HepG2 (cell line): ENCODE data around the gene UBE2O. TPM values are rescaled to one million over a fixed set of nuclear protein-coding genes. Genes with fewer than 3 reads are reported as not detected.

Experiments used
- AKAP8 ChIP-seq: sonication (generic); formaldehyde crosslinking; IDR thresholded peaks from 2 replicates; pipeline ENCODE4 v1.5.1; 2020; ENCODE audit warnings: mild to moderate bottlenecking, missing genetic modification reagents
- FOXP4 ChIP-seq: sonication (generic); formaldehyde crosslinking; IDR thresholded peaks from 2 replicates; pipeline ENCODE4 v1.4.0; 2020; ENCODE audit warnings: missing genetic modification reagents
- KMT2B ChIP-seq: IDR thresholded peaks from 2 replicates; pipeline ENCODE4 v1.6.1; 2016; ENCODE audit warnings: missing genetic modification reagents, missing compliant biosample characterization
- PCBP2 ChIP-seq: fragments of 200-400 bp; formaldehyde crosslinking; optimal IDR thresholded peaks from 2 replicates; pipeline ENCODE3; 2018; ENCODE audit warnings: low read length, low read depth; ENCODE audit not compliant: poor library complexity, severe bottlenecking
- PHB2 ChIP-seq: fragments of 450-650 bp; IDR thresholded peaks from 2 replicates; pipeline ENCODE4 v1.6.1; 2018; ENCODE audit not compliant: partially characterized antibody
- PTBP1 ChIP-seq: fragments of 200-400 bp; formaldehyde crosslinking; IDR thresholded peaks from 2 replicates; pipeline ENCODE4 v1.6.1; 2018; ENCODE audit warnings: low read length, low read depth; ENCODE audit not compliant: poor library complexity, severe bottlenecking
- RBAK ChIP-seq: sonication (generic); formaldehyde crosslinking; IDR thresholded peaks from 2 replicates; pipeline ENCODE4 v1.5.1; 2020; ENCODE audit warnings: mild to moderate bottlenecking, missing genetic modification reagents
- RERE ChIP-seq: IDR thresholded peaks from 2 replicates; pipeline ENCODE4 v1.6.1; 2016; ENCODE audit warnings: low read depth, missing genetic modification reagents, missing compliant biosample characterization
- SNRNP70 ChIP-seq: fragments of 200-400 bp; formaldehyde crosslinking; IDR thresholded peaks from 2 replicates; pipeline ENCODE4 v1.6.1; 2017; ENCODE audit warnings: mild to moderate bottlenecking, low read depth, low read length, moderate library complexity
- SUZ12 ChIP-seq: fragments of 150-350 bp; IDR thresholded peaks from 2 replicates; pipeline ENCODE4 v1.6.1; 2014; ENCODE audit warnings: low read depth, low read length
- TBX2 ChIP-seq: sonication (generic); formaldehyde crosslinking; IDR thresholded peaks from 2 replicates; pipeline ENCODE4 v1.5.0; 2020; ENCODE audit warnings: missing genetic modification reagents, mild to moderate bottlenecking, borderline replicate concordance
- XBP1 ChIP-seq: sonication (generic); formaldehyde crosslinking; IDR thresholded peaks from 2 replicates; pipeline ENCODE4 v1.5.0; 2020; ENCODE audit warnings: missing genetic modification reagents
- ZKSCAN8 ChIP-seq: IDR thresholded peaks from 2 replicates; pipeline ENCODE4 v1.6.1; 2016; ENCODE audit warnings: borderline replicate concordance, missing genetic modification reagents, missing compliant biosample characterization
- ZNF326 ChIP-seq: sonication (generic); formaldehyde crosslinking; IDR thresholded peaks from 2 replicates; pipeline ENCODE4 v1.4.0; 2020; ENCODE audit warnings: missing genetic modification reagents, borderline replicate concordance
- ZNF543 ChIP-seq: sonication (generic); formaldehyde crosslinking; IDR thresholded peaks from 2 replicates; pipeline ENCODE4 v1.4.0; 2020; ENCODE audit warnings: mild to moderate bottlenecking, missing genetic modification reagents
- ZNF672 ChIP-seq: sonication (generic); formaldehyde crosslinking; IDR thresholded peaks from 2 replicates; pipeline ENCODE4 v1.8.1; 2022; ENCODE audit warnings: missing genetic modification reagents
- ZNF850 ChIP-seq: sonication (generic); formaldehyde crosslinking; conservative IDR thresholded peaks from 2 replicates; pipeline ENCODE4 v1.9.0; 2021; ENCODE audit warnings: mild to moderate bottlenecking, missing genetic modification reagents
- ZSCAN12 ChIP-seq: sonication (generic); formaldehyde crosslinking; IDR thresholded peaks from 2 replicates; pipeline ENCODE4 v1.9.0; 2021; ENCODE audit warnings: mild to moderate bottlenecking, missing genetic modification reagents
- ZSCAN29 ChIP-seq: sonication (generic); formaldehyde crosslinking; conservative IDR thresholded peaks from 2 replicates; pipeline ENCODE4 v1.4.0; 2020; ENCODE audit warnings: mild to moderate bottlenecking, missing genetic modification reagents
- polyA plus RNA-seq, 8 experiments: library from polyadenylated mRNA; depleted of rRNA in 3 of 8; stranded (reverse) in 7 of 8; unstranded in 1 of 8; fragments of >200 nt; fragmentation: Illumina TruSeq in 4 of 8; extraction: Trizol in 4 of 8; gene quantifications; 2 replicates each; pipeline versions ENCODE4 v1.2.1 to v1.2.3, GENCODE V29; 2011 to 2016; ENCODE audit warnings: low read depth in 4 of 8, missing spikeins in 1 of 8, mixed read lengths in 1 of 8; ENCODE audit not compliant: insufficient read depth in 1 of 8
- total RNA-seq, 5 experiments: library from RNA; depleted of rRNA; stranded (reverse); fragments of >200 nt; fragmentation: Illumina TruSeq; extraction: Trizol; gene quantifications; 2 replicates each; pipeline ENCODE4 v1.2.3, GENCODE V29; 2016; ENCODE audit warnings: low read depth in 1 of 5
- TF ChIP-seq, protein P1 (sequence below): sonication (generic); formaldehyde crosslinking; IDR thresholded peaks from 2 replicates; pipeline ENCODE4 v1.9.0; 2022; ENCODE audit warnings: missing genetic modification reagents, mild to moderate bottlenecking, borderline replicate concordance

The UBE2O gene
- total and polyA plus RNA-seq, 2 of the 13 experiments (the other 11 are each of a cell fraction or from before 2014, with no cell fraction given), result 21.5 to 23.5 TPM

DNA sequence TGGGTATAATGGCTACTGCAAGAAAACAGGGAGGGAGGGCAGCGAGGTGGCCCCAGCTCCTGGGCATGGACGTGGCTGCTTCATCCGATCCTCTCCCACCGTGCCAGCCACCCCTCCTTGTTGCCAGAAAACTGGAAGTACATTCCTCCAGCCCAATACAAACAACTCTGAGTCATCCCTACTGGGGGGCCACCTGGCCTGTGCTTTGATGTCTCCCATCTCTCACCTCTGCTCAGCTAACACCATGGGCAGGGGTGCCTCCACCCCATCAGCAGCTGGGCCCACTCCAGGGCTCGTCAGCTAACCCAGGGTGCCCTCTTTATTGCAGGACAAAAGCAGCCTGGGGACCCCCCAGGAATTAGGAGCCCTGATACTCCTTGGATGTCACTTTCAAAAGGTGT is 46.3 kb upstream of the UBE2O start (continued):
- TF ChIP-seq PTBP1 (no peak), AKAP8 (CRISPR knock-in tag) (peak; percentile 67; the same call in 1 of the 2 replicates), XBP1 (CRISPR knock-in tag) (no peak), PCBP2 (no peak), ZSCAN29 (no peak), SNRNP70 (no peak), FOXP4 (peak; percentile 97), SUZ12 (no peak), KMT2B (CRISPR knock-in tag) (peak; percentile 70), ZNF326 (CRISPR knock-in tag) (peak; percentile 11; the same call in 1 of the 2 replicates), RERE (CRISPR knock-in tag) (peak; percentile 90), ZKSCAN8 (CRISPR knock-in tag) (peak; percentile 73; the same call in 1 of the 2 replicates), RBAK (no peak), ZNF543 (no peak), TBX2 (CRISPR knock-in tag) (peak; percentile 99), PHB2 (no peak), ZNF850 (no peak), ZNF672 (no peak), ZSCAN12 (CRISPR knock-in tag) (no peak)
- TF ChIP-seq, protein P1, sequence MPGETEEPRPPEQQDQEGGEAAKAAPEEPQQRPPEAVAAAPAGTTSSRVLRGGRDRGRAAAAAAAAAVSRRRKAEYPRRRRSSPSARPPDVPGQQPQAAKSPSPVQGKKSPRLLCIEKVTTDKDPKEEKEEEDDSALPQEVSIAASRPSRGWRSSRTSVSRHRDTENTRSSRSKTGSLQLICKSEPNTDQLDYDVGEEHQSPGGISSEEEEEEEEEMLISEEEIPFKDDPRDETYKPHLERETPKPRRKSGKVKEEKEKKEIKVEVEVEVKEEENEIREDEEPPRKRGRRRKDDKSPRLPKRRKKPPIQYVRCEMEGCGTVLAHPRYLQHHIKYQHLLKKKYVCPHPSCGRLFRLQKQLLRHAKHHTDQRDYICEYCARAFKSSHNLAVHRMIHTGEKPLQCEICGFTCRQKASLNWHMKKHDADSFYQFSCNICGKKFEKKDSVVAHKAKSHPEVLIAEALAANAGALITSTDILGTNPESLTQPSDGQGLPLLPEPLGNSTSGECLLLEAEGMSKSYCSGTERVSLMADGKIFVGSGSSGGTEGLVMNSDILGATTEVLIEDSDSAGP (CRISPR knock-in tag), result no peak
